ENCODE results near the gene NUDT7. TPM values are rescaled to one million over a fixed set of nuclear protein-coding genes. Genes with fewer than 3 reads are reported as not detected.

The NUDT7 gene
- 4.3 to 7.9 TPM (median 5.4 TPM) in 5 replicates for total RNA-seq (2022; extraction: Qiagen RNA extraction; ENCODE audit: low read depth)

DNA sequence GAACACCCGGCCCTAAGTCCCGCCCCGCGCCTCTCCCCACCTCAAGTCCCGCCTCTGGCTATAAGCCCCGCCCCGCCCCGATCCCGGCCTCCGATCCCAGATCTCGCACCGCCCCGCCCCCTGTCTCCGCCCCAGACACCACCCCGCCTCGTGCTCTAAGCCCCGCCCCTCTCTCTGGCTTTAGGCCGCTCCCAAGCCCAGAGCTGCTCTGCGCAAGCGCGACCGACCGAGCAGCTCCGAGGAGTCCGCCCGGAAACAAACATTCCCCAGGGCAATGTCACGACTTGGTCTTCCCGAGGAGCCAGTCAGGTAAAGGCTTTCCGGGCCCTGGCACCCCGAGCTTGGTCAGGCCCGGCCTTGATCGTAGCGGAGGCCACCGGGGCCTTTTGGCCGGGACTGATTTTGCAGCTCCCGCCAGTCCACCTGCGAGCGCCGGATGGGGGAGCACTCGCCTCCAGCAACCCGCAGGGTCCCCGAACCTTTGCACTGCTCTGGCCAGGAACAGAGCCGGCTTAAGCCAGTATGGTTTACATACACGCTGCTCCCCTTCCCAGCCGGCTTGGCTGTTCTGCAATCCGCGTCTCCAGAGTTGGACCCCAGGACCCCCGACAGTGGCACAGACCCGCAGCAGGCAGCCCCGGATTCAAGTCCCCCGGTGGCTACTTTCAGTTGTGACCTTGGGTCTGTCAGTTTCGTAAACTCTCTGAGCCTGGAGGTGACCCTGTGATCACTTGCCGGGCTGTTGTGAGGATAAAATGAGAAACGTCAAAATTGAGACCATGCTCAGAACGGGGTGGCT, at the start of gene NUDT7:
NUDT7 (plus strand) TSS at position 206 of the 799 bp plus-strand sequence; CDS start at position 275, 69 bp downstream.

GRCh38 chr16:77788181-77789084, 66.1 kb downstream of the NUDT7 start, which contains the start of gene VAT1L:
VAT1L (plus strand) TSS chr16:77788564; CDS start chr16:77788683, 119 bp downstream.

Other genes with a start within 250 kb of the NUDT7 start
- gene VAT1L, start 66.0 kb downstream of the NUDT7 start, total RNA-seq (2022; extraction: Qiagen RNA extraction; ENCODE audit: low read depth): not detected in 5 replicates